HG02763 (cell line): Measurements from ENCODE around the gene PHF2.

Source experiments
- ATAC-seq: cut with Tn5 transposase; IDR thresholded peaks from one replicate; pipeline ENCODE4 v1.9.1; 2021; ENCODE audit warnings: mild to moderate bottlenecking, moderate library complexity; ENCODE audit not compliant: unreplicated experiment

PHF2 gene

DNA sequence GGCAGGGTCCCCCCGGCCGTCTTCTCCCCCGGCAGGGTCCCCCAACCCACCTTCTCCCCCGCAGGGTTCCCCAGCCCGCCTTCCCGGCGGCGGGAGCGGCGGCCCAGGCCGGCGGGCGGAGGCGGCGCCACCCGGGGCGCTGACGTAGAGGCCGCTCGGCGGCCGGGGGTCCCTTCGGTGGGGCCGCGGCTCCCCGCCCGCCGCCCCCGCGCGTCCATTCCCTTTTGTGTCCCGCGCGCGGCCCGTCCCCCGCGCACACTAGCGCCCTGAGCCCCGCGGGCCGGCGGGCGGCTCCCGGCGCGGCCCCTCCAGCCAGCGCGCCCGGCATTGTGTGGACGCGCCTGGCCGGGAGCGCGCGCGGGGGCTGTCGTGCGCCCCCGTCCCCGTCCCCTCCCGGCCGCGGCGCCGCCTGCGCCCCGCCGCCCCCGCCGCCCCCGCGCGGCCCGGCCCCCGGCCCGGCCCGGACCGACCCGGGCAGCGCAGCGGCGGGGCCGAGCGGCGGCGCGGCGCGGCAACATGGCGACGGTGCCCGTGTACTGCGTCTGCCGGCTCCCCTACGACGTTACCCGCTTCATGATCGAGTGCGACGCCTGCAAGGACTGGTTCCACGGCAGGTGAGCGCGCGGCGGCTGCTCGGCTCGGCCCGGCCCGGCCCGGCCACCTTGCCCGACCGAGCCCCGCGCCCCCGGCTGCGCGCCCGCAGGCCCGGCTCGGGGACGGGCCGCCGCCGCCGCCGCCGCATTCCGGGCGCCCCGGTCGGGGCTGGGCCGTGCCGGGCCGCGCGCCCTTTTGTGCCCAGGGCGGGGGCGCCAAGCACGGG lies at the start of gene PHF2:
PHF2 (plus strand) TSS at position 327 of the 820 bp plus-strand sequence; CDS start at position 517, 190 bp downstream.
- peak; percentile 35 for ATAC-seq

DNA sequence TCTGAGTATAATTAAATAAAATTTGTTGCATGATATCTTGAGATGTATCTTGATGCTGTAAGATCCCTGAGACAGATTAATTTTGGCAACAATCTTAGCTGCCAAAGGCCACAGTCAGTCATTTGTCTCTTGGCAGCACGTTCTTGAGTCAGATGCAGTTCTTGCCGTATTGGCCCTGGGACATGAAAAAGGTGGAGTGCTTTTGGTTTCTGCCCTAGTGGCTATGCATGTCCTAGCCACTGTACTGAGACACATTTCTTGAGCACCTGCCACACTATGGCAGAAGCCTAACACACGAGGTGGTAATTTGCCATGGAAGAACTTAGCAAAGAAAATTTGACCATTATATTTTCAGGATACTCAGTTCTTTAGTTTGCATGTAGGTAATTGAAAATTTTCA lies 45.0 kb upstream of the PHF2 start:
- no peak for ATAC-seq

DNA sequence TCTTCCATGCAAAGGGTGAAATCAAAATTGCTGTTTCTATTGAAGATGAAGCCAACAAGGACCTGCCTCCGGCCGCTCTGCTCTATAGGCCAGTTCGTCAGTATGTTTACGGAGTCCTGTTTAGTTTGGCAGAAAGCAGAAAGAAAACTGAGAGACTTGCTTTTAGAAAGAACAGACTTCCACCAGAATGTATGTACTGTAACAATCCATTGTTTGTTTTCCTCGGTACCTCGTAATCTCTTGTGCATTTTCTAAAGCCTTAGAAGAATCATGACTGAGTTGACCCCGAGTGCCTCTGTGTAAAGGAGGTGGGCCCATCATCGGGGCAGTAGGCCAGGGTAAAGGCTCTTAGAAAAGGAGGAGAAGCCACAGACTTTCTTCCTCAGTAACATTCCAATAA lies 44.2 kb upstream of the PHF2 start:
- no peak for ATAC-seq

DNA sequence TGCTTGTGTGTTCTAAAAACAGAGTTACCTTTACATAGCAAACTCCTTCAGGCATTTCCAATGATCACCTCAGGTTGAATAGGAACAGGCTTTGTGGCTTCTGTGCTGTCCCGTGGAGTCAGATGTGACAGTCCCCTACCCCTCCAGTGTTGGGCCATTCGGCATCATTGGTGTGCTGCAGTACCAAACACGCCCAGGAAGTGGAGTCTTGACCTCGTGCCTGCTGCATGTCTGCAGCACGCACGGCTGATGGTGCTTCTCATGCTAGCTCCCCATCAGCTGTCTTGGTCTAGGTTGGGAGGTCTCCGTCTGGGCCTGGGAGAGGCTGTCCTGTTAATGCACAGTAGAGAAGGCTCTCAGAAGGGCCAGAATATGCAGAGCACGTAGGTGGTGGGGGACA lies 42.5 kb upstream of the PHF2 start:
- ATAC-seq, result no peak

DNA sequence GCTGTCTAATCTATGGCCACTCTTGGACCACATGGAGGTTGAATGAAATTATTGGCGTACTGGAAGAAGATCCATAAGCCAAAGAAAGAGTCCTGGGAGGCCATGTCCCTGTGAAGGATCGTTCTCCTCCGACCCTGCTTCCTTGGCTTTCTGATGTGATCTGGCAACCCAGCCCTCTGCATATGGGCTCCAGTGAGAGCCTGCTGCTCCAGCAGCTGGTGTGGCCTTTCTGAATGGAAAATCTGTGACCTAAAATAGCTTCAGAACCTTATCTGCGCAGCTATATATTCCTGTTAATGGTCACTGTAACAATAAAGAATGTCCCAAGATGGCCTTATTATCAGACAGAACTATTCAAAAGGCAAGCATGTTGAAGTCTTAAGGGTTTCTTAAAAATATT lies 40.2 kb upstream of the PHF2 start:
- ATAC-seq, result no peak

DNA sequence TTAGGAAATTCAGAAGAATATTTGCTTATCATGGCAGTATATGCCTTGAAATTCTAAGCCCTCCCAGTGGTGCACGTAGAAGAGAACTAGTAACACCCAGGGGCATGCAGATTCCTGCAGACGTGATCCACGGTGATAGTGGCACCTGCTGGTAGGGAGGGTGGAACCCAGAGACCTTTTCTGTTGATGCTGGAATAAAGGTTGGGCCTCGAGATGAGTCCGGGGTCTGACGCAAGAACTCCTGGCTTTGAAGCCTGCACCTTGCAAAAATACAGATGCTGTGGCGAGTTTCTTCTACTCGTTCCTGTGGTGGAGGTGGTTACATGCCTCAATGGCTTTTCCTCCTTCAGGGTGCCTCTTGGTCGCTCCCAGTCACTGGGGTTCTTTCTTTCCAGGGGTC lies 39.5 kb upstream of the PHF2 start:
- no peak for ATAC-seq

DNA sequence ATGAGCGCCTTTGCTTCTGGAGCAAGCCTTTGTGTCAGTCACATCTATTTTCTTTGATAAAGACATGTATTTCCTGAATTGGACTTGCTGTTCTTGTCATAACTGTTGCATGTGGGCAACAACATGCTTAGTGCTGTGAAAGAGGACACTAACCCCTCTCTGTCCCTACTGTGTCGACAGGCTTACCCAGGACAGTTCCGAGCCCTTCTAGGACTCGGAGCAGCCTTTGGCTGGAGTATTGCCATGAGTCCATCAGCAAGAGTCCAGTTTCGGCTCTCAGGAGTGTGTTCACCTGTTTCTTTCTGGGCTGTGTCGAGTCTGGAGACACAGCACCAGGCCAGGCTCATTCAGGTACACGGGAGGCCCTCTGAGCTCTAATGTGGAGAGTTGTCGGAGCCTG lies 36.1 kb upstream of the PHF2 start:
- no peak for ATAC-seq

DNA sequence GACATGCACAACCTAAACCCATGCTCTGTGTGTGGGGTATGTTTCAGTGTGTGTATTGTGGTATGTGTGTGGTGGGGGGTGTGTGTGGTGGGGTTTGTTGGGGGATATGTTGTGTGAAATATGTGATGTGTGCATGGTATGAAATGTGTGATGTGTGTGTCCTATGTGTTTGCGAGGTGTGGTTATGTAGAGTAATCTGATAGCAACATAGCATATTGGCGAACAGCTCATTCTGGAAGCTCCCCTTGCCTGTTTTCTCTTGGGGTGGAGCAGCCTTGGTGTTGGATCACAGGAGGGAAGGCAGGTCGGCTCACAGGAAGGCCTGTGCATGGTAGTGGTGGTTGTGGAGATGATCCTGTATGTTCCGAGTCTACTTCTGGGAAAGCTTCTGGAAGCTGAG lies 35.4 kb upstream of the PHF2 start:
- no peak for ATAC-seq

DNA sequence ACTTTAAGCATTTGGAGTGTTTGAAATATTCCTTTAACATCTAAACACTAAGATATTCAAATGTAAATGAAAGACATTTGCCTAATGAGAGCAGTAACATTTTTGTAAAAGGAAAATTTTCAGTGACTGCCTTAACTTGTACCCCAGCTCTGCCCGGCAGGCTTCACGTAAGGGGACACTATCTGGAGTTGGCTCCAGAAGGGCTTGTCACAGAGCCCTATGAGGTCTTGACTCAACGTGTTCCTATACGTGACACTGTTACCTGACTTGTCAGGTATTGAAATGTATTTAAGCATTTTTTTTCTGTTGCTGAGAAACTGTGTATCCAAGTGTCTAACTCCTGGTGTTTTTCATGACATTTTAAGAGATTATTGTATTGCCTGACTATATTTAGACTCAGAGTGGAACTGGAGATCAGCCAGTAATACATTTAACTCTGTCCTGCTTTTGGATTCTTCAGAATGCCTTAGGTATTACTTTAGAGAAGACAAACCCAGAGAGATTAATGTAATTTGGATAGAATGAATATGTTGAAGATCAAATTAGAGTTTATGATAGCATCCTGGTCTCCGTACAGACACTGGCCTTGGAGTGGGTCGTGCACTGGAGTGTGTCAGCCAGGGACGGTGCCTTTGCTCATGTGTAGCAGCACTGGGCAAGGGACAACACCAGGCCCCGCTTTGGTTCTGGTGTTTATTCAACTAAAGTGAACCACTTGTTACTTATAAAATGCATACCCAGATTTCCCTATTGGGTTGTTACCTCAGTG lies 34.6 kb upstream of the PHF2 start:
- ATAC-seq, result no peak

DNA sequence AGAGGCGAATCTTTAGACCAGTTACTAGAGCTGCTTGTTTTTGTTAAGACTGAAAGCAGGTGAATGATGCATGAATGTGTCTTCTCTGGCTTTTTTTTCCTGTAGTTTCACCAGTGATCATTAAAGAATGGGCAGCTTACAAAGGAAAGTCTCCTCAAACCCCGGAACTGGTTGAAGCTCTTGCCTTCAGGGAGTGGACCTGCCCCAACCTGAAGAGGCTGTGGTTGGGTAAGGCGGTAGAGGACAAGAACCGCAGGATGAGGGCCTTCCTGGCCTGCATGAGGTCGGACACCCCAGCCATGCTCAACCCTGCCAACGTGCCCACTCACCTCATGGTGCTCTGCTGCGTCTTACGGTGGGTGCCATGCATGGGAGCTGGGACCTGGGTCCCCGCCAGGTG lies 33.3 kb upstream of the PHF2 start:
- ATAC-seq, result no peak

DNA sequence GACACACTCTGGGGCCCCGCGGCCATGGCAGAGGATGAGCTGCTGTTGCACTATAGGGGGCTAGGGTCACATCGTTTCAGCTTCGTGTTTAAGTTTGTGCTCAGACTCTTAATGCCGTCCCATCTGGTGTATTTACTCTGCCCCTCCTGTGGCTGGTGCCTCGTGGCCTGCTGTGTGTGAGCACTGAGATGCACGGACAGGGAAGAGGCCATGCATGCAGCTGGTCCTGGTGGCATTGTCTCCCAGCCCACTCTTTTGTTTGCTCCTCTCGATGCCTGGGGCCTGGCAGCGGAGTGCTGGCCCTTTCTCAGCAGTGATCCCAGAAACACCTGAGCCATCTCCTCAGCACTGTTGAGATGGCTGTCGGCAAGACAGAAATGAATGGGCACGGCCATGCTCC lies 30.0 kb upstream of the PHF2 start:
- ATAC-seq, result no peak

DNA sequence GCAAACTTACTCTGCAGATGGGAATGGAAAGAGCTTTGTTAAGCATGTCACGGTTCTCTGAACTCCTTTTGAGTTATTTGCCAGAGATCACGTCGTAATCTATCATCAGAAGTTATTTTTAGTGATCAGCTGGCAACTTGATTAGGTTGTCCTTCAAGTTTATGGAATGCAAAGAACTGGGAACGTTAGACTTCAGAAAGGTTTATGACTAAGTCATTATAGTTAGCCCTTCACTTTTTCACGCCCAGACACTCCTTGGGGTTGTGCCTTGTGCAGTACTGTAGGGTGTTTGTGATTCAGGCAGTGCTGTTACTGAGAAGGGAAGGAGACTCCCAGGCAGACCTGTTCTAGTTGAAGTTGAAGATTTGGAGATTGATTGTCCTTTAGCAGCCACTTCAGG lies 26.8 kb upstream of the PHF2 start:
- ATAC-seq, result no peak

DNA sequence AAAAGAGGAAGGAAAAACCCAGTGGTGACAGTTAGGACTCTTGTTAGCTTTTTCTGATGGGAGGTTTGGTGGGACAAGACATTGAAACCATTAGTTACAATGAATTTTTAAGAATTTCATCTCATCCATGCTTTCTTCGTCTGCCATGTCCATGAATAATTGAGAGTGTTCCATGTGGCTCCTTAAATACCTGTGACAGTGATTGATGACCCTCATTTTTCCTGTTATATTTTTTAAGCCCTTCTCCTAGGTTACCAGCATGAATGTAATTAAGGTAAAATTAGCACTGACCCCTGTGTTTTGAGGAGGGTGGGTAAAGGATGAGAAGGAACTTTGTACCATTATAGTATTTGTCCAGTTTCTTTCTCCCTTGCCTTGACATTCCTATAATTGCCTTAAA lies 23.5 kb upstream of the PHF2 start:
- no peak for ATAC-seq

DNA sequence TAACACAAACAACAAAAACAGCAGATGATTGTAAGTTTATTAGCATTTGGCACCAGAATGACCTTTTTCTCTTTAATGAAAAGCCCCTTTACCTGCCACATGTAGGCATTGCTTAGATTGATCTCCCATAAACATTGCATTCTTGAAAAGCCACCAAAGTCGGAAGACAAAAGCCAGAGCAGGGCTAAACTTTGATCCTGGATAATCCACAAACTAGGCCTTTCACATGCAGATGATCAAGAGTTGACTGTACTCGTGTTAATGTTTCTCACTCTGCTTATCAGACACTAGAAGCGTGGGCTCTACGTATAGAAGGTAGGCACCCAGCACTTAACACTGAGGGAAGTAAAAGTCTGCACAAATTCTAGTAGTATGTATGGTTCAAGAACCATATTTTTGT lies 21.0 kb upstream of the PHF2 start:
- no peak for ATAC-seq

DNA sequence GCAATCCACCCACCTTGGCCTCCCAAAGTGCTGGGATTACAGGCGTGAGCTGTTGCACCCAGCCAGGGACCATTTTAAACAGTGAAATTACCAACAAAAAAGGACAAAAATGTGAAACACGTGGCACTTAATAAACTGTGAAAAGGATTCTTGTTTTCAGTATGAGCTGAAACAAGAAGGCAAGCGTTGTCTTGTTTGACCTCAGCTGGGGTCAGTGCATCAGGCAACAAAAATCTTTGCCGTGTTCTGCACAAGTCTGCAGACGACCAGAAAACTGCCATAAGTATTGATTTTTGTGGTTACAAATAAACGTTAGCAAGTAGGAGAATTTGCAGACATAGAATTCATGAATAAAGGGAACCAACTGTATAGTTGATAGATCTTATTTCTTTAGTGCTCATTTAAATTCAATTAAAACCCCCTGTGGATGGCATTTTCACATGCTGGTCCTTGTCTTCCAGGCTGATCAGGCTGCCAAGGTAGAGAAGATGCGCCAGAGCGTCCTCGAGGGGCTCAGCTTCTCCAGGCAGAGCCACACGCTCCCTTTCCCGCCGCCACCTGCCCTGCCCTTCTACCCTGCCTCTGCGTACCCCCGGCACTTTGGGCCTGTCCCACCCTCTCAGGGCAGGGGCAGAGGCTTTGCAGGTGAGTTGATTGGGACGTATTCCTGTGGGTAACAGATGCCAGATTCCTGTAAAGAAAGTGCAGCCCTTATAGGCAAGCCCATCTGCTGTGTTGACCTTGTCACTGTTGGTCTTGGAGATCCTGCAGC lies 18.8 kb upstream of the PHF2 start:
- ATAC-seq, result no peak

DNA sequence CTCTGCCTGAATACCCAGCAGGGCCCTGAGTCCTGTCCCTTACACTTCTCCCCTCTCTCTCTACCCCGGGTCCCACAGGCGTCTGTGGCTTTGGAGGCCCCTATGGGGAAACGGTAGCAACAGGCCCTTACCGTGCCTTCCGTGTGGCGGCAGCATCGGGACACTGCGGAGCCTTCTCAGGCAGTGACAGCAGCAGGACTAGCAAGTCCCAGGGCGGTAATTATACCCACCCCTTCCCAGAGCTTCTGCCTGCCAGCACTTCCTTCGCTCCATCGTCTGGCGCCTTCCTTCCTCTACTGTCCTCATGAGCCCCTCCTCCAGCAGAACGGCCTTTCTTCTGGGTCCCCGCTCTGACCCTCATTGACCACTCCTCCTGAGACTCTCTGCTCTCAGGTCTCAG lies 17.9 kb upstream of the PHF2 start:
- no peak for ATAC-seq

DNA sequence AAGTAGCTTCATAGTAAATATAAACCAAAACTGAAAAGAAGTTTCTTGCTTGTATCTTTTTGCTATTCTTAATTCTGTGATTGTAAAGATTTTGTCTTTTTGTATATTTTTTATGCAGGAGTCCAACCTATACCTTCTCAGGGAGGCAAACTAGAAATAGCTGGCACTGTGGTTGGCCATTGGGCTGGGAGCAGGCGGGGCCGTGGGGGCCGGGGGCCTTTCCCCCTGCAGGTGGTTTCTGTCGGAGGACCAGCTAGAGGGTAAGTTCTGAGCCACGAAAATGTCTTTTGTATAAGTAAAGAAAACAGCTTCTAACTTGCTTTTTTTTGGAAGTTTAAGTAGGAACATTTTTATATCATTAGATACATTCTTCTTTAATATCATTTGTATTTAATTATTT lies 15.4 kb upstream of the PHF2 start:
- no peak for ATAC-seq

DNA sequence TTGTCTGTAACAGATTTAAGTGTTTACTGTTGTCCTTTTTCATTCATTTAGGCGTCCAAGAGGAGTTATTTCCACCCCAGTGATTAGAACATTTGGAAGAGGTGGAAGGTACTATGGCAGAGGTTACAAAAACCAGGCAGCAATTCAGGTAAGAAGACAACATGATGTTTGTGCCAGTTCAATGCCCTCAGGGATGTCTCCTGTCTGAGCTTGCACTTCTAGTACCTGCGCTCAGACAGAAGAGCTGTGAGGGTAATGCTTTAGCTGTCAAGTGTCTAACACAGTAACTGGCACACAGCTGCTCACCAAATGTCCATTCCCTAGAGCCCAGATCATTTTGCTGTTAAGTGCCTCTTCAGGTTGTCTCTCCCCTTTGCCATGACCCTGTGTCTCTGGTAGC lies 14.2 kb upstream of the PHF2 start:
- no peak for ATAC-seq

DNA sequence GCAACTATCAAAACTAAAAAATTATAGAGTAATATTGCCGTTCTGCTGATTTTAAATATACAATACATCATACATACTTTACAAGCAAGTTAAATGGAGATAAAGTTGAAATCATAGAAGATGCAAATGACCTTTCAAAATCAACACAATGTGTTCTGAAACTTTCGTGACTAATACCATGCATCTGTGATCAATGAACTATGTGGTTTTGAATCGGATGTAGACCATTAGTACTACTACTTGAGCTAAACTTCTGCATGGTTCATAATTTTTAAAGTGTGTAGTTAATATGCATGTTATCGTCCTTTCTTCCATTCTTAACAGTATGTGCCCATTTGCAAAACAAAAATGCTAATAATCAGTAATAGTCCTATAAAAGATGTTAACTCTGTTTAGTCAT lies 11.3 kb upstream of the PHF2 start:
- no peak for ATAC-seq

DNA sequence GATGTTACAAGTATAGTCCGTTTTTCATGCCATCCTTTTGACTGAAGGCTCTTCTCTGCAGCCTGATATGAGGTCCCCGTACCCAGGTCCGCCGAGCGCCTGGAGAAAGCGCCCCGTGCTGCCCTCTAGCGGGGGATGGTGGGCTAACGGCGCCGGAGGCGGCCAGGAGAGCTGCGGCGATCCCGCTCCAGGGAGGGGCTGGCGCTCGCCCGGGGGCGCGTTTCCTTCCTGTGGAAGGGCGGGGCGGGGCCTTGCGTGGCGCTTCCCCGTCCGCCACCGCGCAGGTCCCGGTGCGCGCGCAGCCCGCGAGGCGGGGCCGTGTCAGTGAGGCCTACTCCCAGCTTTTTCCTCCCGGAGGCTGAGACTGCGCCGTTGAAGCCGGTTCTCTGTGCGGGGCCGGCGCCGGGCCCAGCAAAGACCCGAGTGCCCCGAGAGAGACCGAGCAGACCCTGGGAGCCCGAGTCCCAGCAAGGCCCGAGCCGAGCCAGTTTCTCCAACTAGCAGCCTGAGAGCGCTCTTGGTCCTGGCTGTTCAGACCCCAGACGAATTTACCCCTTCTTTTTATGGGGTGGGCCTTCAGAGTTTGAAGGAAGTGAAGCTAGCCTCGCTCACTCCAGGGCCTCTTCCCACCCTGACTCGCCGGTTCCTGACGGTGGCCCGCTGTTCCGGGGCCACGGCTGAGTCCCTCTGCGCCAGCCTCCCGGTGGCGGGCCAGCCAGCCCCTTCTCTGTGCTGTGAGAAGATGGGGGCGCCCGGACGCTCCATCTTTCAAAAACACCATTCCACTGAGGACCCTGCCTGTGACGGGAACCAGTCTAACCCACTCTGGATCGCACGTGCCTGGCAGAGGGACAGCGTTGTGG lies 9.7 kb upstream of the PHF2 start:
- peak; percentile 91 for ATAC-seq
